Measurements from ENCODE around the gene NUP37.
"Not testable (repeated sequence)": the region's sequence is repeated elsewhere in the genome, so short reads cannot be mapped to it uniquely, and the experiment has no call there.

Gene NUP37

GRCh38 chr12:102093319-102093718 lies 26.6 kb downstream of the NUP37 start:
- FAIRE-seq = no peak
- DNase-seq (ENCODE audit: low spot score) = no peak

GRCh38 chr12:102089228-102089835 lies 30.6 kb downstream of the NUP37 start:
- not testable (repeated sequence) for FAIRE-seq; DNase-seq (ENCODE audit: low spot score)

GRCh38 chr12:102080842-102081241 lies 39.1 kb downstream of the NUP37 start:
- FAIRE-seq (no peak), DNase-seq (ENCODE audit: low spot score) (no peak)

GRCh38 chr12:102072092-102072491 lies 47.8 kb downstream of the NUP37 start:
- FAIRE-seq; DNase-seq (ENCODE audit: low spot score): not testable (repeated sequence)

GRCh38 chr12:102069707-102070106 lies 50.2 kb downstream of the NUP37 start:
- FAIRE-seq (no peak), DNase-seq (ENCODE audit: low spot score) (no peak)

- FAIRE-seq = no peak
Observed at GRCh38 chr12:102067574-102068258, 52.2 kb downstream of the NUP37 start.

GRCh38 chr12:102064476-102064875 lies 55.4 kb downstream of the NUP37 start:
- no peak for FAIRE-seq

More at GRCh38 chr12:102067574-102068258, 52.2 kb downstream of the NUP37 start:
- no peak for DNase-seq (ENCODE audit: low spot score)

GRCh38 chr12:102063069-102063468 lies 56.8 kb downstream of the NUP37 start:
- FAIRE-seq = no peak
- DNase-seq (ENCODE audit: low spot score) = no peak

More at GRCh38 chr12:102064476-102064875, 55.4 kb downstream of the NUP37 start:
- no peak for DNase-seq (ENCODE audit: low spot score)

- no peak for DNase-seq (ENCODE audit: low spot score)
- no peak for FAIRE-seq
Observed at GRCh38 chr12:102062419-102062806, 57.5 kb downstream of the NUP37 start.

GRCh38 chr12:102061560-102062418 lies 58.1 kb downstream of the NUP37 start, which contains the start of gene WASHC3:
Gene WASHC3 (minus strand): TSS chr12:102061991. CDS start chr12:102061962, 29 bp downstream.
- no peak for FAIRE-seq
- peak; percentile 86 for DNase-seq (ENCODE audit: low spot score)

- FAIRE-seq (no peak), DNase-seq (ENCODE audit: low spot score) (no peak)
Observed at GRCh38 chr12:102061096-102061559, 58.8 kb downstream of the NUP37 start.

GRCh38 chr12:102059343-102059742 lies 60.6 kb downstream of the NUP37 start:
- FAIRE-seq = no peak
- DNase-seq (ENCODE audit: low spot score) = no peak

GRCh38 chr12:102054345-102054744 lies 65.6 kb downstream of the NUP37 start:
- DNase-seq (ENCODE audit: low spot score) = no peak
- no peak for FAIRE-seq

- no peak for DNase-seq (ENCODE audit: low spot score)
- no peak for FAIRE-seq
Observed at GRCh38 chr12:102053062-102053349, 66.9 kb downstream of the NUP37 start.

- FAIRE-seq = no peak
- DNase-seq (ENCODE audit: low spot score) = no peak
Observed at GRCh38 chr12:102052192-102053061, 67.5 kb downstream of the NUP37 start.

- DNase-seq (ENCODE audit: low spot score) = no peak
- no peak for FAIRE-seq
Observed at GRCh38 chr12:102051431-102051965, 68.4 kb downstream of the NUP37 start.

GRCh38 chr12:102050660-102051430 lies 69.1 kb downstream of the NUP37 start:
- FAIRE-seq = no peak
- DNase-seq (ENCODE audit: low spot score) = no peak

- DNase-seq (ENCODE audit: low spot score) = no peak
- FAIRE-seq = no peak
Observed at GRCh38 chr12:102043928-102044327, 76.0 kb downstream of the NUP37 start.

GRCh38 chr12:102033991-102034745 lies 85.7 kb downstream of the NUP37 start:
- DNase-seq (ENCODE audit: low spot score) (no peak), FAIRE-seq (no peak)
